HG03432 (cell line): Measurements from ENCODE around the gene HSD11B1L.
"Not testable (repeated sequence)": the region's sequence is repeated elsewhere in the genome, so short reads cannot be mapped to it uniquely, and the experiment has no call there.

Source experiments
- ATAC-seq: cut with Tn5 transposase; IDR thresholded peaks from one replicate; pipeline ENCODE4 v1.9.1; 2021; ENCODE audit warnings: mild to moderate bottlenecking, moderate library complexity; ENCODE audit not compliant: unreplicated experiment

HSD11B1L gene

GRCh38 chr19:5686647-5687359 is 6.0 kb downstream of the HSD11B1L start:
- peak; percentile 51 for ATAC-seq

- no peak for ATAC-seq
These were observed 6.8 kb downstream of the HSD11B1L start for GRCh38 chr19:5687360-5688198.

GRCh38 chr19:5688262-5688881 is 7.5 kb downstream of the HSD11B1L start:
- not testable (repeated sequence) for ATAC-seq

GRCh38 chr19:5690125-5690954 is 9.5 kb downstream of the HSD11B1L start, which contains the start of gene RPL36:
Gene RPL36, plus strand, starts transcription at chr19:5690295. Its CDS starts 213 bp downstream, at chr19:5690508.
- peak; percentile 42 for ATAC-seq

- ATAC-seq, result no peak
These were observed 10.4 kb downstream of the HSD11B1L start for GRCh38 chr19:5690955-5691821.

GRCh38 chr19:5691822-5692722 is 11.2 kb downstream of the HSD11B1L start:
- ATAC-seq, result no peak

- ATAC-seq, result no peak
These were observed 11.9 kb downstream of the HSD11B1L start for GRCh38 chr19:5692723-5693194.

GRCh38 chr19:5693195-5694166 is 12.7 kb downstream of the HSD11B1L start:
- no peak for ATAC-seq

GRCh38 chr19:5694167-5694955 is 13.5 kb downstream of the HSD11B1L start:
- no peak for ATAC-seq

GRCh38 chr19:5694956-5695648 is 14.3 kb downstream of the HSD11B1L start:
- no peak for ATAC-seq

GRCh38 chr19:5695649-5696195 is 14.9 kb downstream of the HSD11B1L start:
- ATAC-seq, result no peak

- ATAC-seq, result no peak
These were observed 15.6 kb downstream of the HSD11B1L start for GRCh38 chr19:5696196-5697021.

- no peak for ATAC-seq
These were observed 16.4 kb downstream of the HSD11B1L start for GRCh38 chr19:5697022-5697889.
